Measurements from ENCODE around the gene ZNF473. TPM values are rescaled to one million over a fixed set of nuclear protein-coding genes. Genes with fewer than 3 reads are reported as not detected.

ZNF473 gene
- total and polyA plus RNA-seq, 2 of the 13 experiments (the other 11 are each of a cell fraction or from before 2014, with no cell fraction given), result 5.8 to 11.9 TPM

DNA sequence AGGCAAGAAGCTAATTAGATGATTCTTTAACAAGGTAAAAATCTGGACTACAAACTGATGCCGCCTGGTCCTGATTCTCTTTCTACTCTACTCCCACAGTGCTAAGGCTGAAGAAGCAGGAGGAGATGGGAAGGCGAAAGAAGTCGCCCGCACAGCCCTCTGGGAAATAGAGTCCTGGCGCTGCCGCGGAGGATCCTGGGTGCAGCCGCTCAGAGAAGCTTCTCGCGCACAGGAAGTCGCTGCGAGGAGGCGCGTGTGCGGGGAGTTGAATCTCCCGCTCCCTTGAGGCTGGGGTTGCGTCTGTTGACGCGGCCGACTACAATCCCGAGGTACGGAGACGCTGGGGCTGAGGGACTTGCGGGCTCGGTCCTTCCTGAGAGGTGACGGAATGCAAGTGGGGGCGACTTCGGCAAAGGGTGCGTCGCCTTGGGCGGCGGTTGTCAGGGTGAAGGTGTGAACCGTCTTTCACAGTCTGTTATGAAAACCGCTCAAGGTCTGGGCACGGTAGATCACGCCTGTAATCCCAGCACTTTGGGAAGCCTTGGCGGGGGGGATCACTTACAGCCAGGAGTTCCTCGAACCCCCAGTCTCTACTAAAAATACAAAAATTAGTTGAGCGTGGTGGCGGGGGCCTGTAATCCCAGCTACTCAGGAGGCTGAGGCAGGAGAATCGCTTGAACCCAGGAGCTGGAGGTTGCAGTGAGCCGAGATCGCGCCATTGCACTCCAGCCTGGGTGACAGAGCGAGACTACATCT is at the start of gene ZNF473 (continued):
- TF ChIP-seq ZNF232 (CRISPR knock-in tag; IDR thresholded peaks at IDR 0.05; ENCODE audit: borderline replicate concordance) (peak; percentile 99), STAG1 (CRISPR knock-in tag; IDR thresholded peaks at IDR 0.05) (no peak), PHF21A (CRISPR knock-in tag; IDR thresholded peaks at IDR 0.05) (peak; percentile 80), ESRRA (CRISPR knock-in tag; IDR thresholded peaks at IDR 0.05; ENCODE audit: low read depth) (peak; percentile 81; the same call in 1 of the 2 replicates), ZNF792 (CRISPR knock-in tag; IDR thresholded peaks at IDR 0.05) (peak; percentile 99), ZNF614 (CRISPR knock-in tag; IDR thresholded peaks at IDR 0.05; ENCODE audit: borderline replicate concordance) (peak; percentile 34; the same call in 1 of the 2 replicates), RXRA (CRISPR knock-in tag; IDR thresholded peaks at IDR 0.05) (peak; percentile 82), ZNF562 (CRISPR knock-in tag; IDR thresholded peaks at IDR 0.05; ENCODE audit: borderline replicate concordance) (peak; percentile 92; the same call in 1 of the 2 replicates), PAX8 (CRISPR knock-in tag; IDR thresholded peaks at IDR 0.05; ENCODE audit: borderline replicate concordance) (peak; percentile 89; the same call in 1 of the 2 replicates), CBX5 (CRISPR knock-in tag; IDR thresholded peaks at IDR 0.05; ENCODE audit: borderline replicate concordance) (peak; percentile 90; the same call in 1 of the 2 replicates), TEAD3 (CRISPR knock-in tag; optimal IDR thresholded peaks at IDR 0.05; ENCODE audit: borderline replicate concordance) (peak; percentile 58), ZNF317 (CRISPR knock-in tag; IDR thresholded peaks at IDR 0.05) (peak; percentile 83), NR2F1 (CRISPR knock-in tag; IDR thresholded peaks at IDR 0.05) (no peak), ZNF674 (CRISPR knock-in tag; IDR thresholded peaks at IDR 0.05; ENCODE audit: low read depth) (peak; percentile 94; the same call in 1 of the 2 replicates), ZNF790 (CRISPR knock-in tag; IDR thresholded peaks at IDR 0.05; ENCODE audit: borderline replicate concordance) (no peak), ZNF253 (CRISPR knock-in tag; IDR thresholded peaks at IDR 0.05; ENCODE audit: borderline replicate concordance) (peak; percentile 98; the same call in 1 of the 2 replicates), SP140L (CRISPR knock-in tag; IDR thresholded peaks at IDR 0.05; ENCODE audit: borderline replicate concordance) (peak; percentile 91; the same call in 1 of the 2 replicates), ZNF329 (CRISPR knock-in tag; IDR thresholded peaks at IDR 0.05; ENCODE audit: low read depth) (peak; percentile 90; the same call in 1 of the 2 replicates), RAD51 (IDR thresholded peaks at IDR 0.05; ENCODE audit: borderline replicate concordance) (no peak)
- TF ChIP-seq, protein P1, sequence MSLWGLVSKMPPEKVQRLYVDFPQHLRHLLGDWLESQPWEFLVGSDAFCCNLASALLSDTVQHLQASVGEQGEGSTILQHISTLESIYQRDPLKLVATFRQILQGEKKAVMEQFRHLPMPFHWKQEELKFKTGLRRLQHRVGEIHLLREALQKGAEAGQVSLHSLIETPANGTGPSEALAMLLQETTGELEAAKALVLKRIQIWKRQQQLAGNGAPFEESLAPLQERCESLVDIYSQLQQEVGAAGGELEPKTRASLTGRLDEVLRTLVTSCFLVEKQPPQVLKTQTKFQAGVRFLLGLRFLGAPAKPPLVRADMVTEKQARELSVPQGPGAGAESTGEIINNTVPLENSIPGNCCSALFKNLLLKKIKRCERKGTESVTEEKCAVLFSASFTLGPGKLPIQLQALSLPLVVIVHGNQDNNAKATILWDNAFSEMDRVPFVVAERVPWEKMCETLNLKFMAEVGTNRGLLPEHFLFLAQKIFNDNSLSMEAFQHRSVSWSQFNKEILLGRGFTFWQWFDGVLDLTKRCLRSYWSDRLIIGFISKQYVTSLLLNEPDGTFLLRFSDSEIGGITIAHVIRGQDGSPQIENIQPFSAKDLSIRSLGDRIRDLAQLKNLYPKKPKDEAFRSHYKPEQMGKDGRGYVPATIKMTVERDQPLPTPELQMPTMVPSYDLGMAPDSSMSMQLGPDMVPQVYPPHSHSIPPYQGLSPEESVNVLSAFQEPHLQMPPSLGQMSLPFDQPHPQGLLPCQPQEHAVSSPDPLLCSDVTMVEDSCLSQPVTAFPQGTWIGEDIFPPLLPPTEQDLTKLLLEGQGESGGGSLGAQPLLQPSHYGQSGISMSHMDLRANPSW (CRISPR knock-in tag; IDR thresholded peaks at IDR 0.05; ENCODE audit: borderline replicate concordance), result no peak
- TF ChIP-seq, protein P2, sequence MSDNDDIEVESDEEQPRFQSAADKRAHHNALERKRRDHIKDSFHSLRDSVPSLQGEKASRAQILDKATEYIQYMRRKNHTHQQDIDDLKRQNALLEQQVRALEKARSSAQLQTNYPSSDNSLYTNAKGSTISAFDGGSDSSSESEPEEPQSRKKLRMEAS (IDR thresholded peaks at IDR 0.05), result peak; percentile 100
- TF ChIP-seq, protein P3, sequence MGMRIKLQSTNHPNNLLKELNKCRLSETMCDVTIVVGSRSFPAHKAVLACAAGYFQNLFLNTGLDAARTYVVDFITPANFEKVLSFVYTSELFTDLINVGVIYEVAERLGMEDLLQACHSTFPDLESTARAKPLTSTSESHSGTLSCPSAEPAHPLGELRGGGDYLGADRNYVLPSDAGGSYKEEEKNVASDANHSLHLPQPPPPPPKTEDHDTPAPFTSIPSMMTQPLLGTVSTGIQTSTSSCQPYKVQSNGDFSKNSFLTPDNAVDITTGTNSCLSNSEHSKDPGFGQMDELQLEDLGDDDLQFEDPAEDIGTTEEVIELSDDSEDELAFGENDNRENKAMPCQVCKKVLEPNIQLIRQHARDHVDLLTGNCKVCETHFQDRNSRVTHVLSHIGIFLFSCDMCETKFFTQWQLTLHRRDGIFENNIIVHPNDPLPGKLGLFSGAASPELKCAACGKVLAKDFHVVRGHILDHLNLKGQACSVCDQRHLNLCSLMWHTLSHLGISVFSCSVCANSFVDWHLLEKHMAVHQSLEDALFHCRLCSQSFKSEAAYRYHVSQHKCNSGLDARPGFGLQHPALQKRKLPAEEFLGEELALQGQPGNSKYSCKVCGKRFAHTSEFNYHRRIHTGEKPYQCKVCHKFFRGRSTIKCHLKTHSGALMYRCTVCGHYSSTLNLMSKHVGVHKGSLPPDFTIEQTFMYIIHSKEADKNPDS (CRISPR knock-in tag; IDR thresholded peaks at IDR 0.05), result 0 out of 2 replicates have a peak, but pooled peaks have one; percentile 38
- TF ChIP-seq, protein P4, sequence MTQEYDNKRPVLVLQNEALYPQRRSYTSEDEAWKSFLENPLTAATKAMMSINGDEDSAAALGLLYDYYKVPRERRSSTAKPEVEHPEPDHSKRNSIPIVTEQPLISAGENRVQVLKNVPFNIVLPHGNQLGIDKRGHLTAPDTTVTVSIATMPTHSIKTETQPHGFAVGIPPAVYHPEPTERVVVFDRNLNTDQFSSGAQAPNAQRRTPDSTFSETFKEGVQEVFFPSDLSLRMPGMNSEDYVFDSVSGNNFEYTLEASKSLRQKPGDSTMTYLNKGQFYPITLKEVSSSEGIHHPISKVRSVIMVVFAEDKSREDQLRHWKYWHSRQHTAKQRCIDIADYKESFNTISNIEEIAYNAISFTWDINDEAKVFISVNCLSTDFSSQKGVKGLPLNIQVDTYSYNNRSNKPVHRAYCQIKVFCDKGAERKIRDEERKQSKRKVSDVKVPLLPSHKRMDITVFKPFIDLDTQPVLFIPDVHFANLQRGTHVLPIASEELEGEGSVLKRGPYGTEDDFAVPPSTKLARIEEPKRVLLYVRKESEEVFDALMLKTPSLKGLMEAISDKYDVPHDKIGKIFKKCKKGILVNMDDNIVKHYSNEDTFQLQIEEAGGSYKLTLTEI (CRISPR knock-in tag; conservative IDR thresholded peaks at IDR 0.05), result no peak
